ENCODE data around the gene TMPRSS9. TPM values are rescaled to one million over a fixed set of nuclear protein-coding genes. Genes with fewer than 3 reads are reported as not detected.

TMPRSS9 gene
- total and polyA plus RNA-seq, 2 of the 13 experiments (the other 11 are each of a cell fraction or from before 2014, with no cell fraction given): 2.5 to 5.2 TPM

DNA sequence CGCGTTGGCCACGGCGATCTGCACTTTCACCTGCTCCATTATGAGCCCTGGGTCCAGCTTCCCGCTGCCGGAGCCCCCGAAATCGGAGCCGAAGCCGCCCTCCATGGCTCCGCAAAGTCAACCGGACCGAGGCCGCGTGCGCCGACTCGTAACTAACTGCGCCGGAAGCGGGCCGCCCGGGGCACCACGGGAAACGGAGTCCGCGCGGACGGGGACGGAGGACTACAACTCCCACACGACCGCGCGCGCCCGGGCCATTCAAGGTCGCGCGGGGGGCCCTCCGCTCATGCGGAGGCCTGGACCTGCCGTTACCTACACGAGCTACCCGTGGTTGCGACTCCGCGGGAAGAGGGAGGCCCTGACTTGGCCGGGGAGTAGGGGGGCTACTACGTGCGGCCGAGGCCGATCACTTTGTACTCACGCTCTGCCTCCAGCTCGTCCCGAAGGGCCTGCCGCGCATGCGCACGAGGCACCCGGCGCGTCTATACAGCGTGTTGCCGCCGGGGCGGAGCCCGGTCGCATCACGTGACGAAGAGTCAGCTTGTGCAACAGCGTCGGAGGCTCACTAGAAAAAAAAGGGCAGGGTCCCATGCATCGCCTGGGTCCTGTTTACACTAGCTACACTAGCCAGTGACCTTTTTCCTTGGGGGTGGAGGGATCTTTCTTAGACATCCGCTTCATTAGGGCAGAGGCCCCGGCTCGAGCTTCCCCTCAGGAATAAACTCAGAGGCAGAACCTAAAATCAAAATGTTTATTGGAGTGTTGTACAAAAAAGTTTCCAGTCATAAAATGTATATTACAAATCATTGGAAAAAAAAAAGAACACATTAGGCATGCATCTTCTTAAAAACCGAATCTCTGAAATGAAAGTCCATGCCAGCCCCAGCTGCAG is 67.6 kb downstream of the TMPRSS9 start, which contains the start of gene TIMM13 (continued):
- TF ChIP-seq, protein P1, sequence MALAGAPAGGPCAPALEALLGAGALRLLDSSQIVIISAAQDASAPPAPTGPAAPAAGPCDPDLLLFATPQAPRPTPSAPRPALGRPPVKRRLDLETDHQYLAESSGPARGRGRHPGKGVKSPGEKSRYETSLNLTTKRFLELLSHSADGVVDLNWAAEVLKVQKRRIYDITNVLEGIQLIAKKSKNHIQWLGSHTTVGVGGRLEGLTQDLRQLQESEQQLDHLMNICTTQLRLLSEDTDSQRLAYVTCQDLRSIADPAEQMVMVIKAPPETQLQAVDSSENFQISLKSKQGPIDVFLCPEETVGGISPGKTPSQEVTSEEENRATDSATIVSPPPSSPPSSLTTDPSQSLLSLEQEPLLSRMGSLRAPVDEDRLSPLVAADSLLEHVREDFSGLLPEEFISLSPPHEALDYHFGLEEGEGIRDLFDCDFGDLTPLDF (CRISPR knock-in tag; IDR thresholded peaks at IDR 0.05): peak; percentile 84
- TF ChIP-seq ARHGAP35 (CRISPR knock-in tag; IDR thresholded peaks at IDR 0.05; ENCODE audit: borderline replicate concordance) (no peak), RARG (CRISPR knock-in tag; IDR thresholded peaks at IDR 0.05; ENCODE audit: low read depth) (no peak), SP140L (CRISPR knock-in tag; IDR thresholded peaks at IDR 0.05; ENCODE audit: borderline replicate concordance) (0 out of 2 replicates have a peak, but pooled peaks have one; percentile 5), DDIT3 (CRISPR knock-in tag; IDR thresholded peaks at IDR 0.05) (no peak), SMAD1 (CRISPR knock-in tag; IDR thresholded peaks at IDR 0.05; ENCODE audit: borderline replicate concordance, low read depth) (peak; percentile 62; the same call in 1 of the 2 replicates), ZNF674 (CRISPR knock-in tag; IDR thresholded peaks at IDR 0.05; ENCODE audit: low read depth) (peak; percentile 36; the same call in 1 of the 2 replicates), CBX2 (IDR thresholded peaks at IDR 0.05; ENCODE audit: low read depth, low read length) (no peak), CBX2 (CRISPR knock-in tag; IDR thresholded peaks at IDR 0.05; ENCODE audit: low read depth) (no peak), ZKSCAN8 (CRISPR knock-in tag; IDR thresholded peaks at IDR 0.05; ENCODE audit: borderline replicate concordance) (no peak), ZBTB42 (CRISPR knock-in tag; IDR thresholded peaks at IDR 0.05) (no peak), NR1H2 (CRISPR knock-in tag; IDR thresholded peaks at IDR 0.05; ENCODE audit: borderline replicate concordance, low read depth) (0 out of 2 replicates have a peak, but pooled peaks have one; percentile 47)
- TF ChIP-seq, protein P2, sequence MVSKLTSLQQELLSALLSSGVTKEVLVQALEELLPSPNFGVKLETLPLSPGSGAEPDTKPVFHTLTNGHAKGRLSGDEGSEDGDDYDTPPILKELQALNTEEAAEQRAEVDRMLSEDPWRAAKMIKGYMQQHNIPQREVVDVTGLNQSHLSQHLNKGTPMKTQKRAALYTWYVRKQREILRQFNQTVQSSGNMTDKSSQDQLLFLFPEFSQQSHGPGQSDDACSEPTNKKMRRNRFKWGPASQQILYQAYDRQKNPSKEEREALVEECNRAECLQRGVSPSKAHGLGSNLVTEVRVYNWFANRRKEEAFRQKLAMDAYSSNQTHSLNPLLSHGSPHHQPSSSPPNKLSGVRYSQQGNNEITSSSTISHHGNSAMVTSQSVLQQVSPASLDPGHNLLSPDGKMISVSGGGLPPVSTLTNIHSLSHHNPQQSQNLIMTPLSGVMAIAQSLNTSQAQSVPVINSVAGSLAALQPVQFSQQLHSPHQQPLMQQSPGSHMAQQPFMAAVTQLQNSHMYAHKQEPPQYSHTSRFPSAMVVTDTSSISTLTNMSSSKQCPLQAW (CRISPR knock-in tag; IDR thresholded peaks at IDR 0.05): peak; percentile 90; the same call in 1 of the 2 replicates
- TF ChIP-seq, protein P3, sequence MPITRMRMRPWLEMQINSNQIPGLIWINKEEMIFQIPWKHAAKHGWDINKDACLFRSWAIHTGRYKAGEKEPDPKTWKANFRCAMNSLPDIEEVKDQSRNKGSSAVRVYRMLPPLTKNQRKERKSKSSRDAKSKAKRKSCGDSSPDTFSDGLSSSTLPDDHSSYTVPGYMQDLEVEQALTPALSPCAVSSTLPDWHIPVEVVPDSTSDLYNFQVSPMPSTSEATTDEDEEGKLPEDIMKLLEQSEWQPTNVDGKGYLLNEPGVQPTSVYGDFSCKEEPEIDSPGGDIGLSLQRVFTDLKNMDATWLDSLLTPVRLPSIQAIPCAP (CRISPR knock-in tag; IDR thresholded peaks at IDR 0.05; ENCODE audit: low read depth): no peak
